Measurements from ENCODE around the gene ARL13B. TPM values are rescaled to one million over a fixed set of nuclear protein-coding genes. Genes with fewer than 3 reads are reported as not detected.

The ARL13B gene
- total and polyA plus RNA-seq, 2 of the 13 experiments (the other 11 are each of a cell fraction or from before 2014, with no cell fraction given) = 2.2 to 9.6 TPM

GRCh38 chr3:94062513-94063404, 82.8 kb downstream of the ARL13B start, which contains the start of the genes DHFR2 and NSUN3 (continued):
- TF ChIP-seq ETV6 (CRISPR knock-in tag; conservative IDR thresholded peaks at IDR 0.05) = no peak
- no peak for TF ChIP-seq DMTF1 (CRISPR knock-in tag; IDR thresholded peaks at IDR 0.05)
- TF ChIP-seq KAT8 (CRISPR knock-in tag; IDR thresholded peaks at IDR 0.05) = peak; percentile 97
- no peak for TF ChIP-seq ZNF720 (CRISPR knock-in tag; IDR thresholded peaks at IDR 0.05)
- no peak for TF ChIP-seq ZNF660 (CRISPR knock-in tag; IDR thresholded peaks at IDR 0.05; ENCODE audit: borderline replicate concordance, low read depth)
- TF ChIP-seq ZNF605 (CRISPR knock-in tag; IDR thresholded peaks at IDR 0.05) = 0 out of 2 replicates have a peak, but pooled peaks have one; percentile 20
- TF ChIP-seq GATAD1 (CRISPR knock-in tag; IDR thresholded peaks at IDR 0.05) = peak; percentile 89
- 0 out of 2 replicates have a peak, but pooled peaks have one; percentile 18 for TF ChIP-seq ZNF280D (CRISPR knock-in tag; IDR thresholded peaks at IDR 0.05)
- no peak for TF ChIP-seq KLF12 (CRISPR knock-in tag; IDR thresholded peaks at IDR 0.05; ENCODE audit: borderline replicate concordance)
- TF ChIP-seq SOX6 (IDR thresholded peaks at IDR 0.05) = no peak
- peak; percentile 59; the same call in 1 of the 2 replicates for TF ChIP-seq SOX6 (CRISPR knock-in tag; IDR thresholded peaks at IDR 0.05)
- peak; percentile 34; the same call in 1 of the 2 replicates for TF ChIP-seq RXRA (CRISPR knock-in tag; IDR thresholded peaks at IDR 0.05)
- no peak for TF ChIP-seq CERS6 (CRISPR knock-in tag; IDR thresholded peaks at IDR 0.05)
- no peak for TF ChIP-seq ZNF691 (CRISPR knock-in tag; IDR thresholded peaks at IDR 0.05; ENCODE audit: borderline replicate concordance, low read depth)
- TF ChIP-seq ZSCAN9 (CRISPR knock-in tag; IDR thresholded peaks at IDR 0.05; ENCODE audit: borderline replicate concordance) = no peak
- TF ChIP-seq GABPB1 (CRISPR knock-in tag; IDR thresholded peaks at IDR 0.05) = peak; percentile 91
- TF ChIP-seq ZNF138 (CRISPR knock-in tag; IDR thresholded peaks at IDR 0.05; ENCODE audit: low read depth) = no peak
- TF ChIP-seq ZNF780A (CRISPR knock-in tag; IDR thresholded peaks at IDR 0.05) = no peak
- TF ChIP-seq FOXK1 (CRISPR knock-in tag; IDR thresholded peaks at IDR 0.05; ENCODE audit: borderline replicate concordance, low read depth) = peak; percentile 45; the same call in 1 of the 2 replicates
- TF ChIP-seq KLF6 (CRISPR knock-in tag; IDR thresholded peaks at IDR 0.05) = 0 out of 2 replicates have a peak, but pooled peaks have one; percentile 27
- peak; percentile 97 for TF ChIP-seq ZMYM4 (CRISPR knock-in tag; IDR thresholded peaks at IDR 0.05)
